GM10847 (cell line): ENCODE data around the gene EFNA2.

ENCODE experiments used
- POLR2A ChIP-seq: IDR thresholded peaks from 2 replicates; pipeline ENCODE4 v1.6.1; 2011; ENCODE audit not compliant: insufficient read length; ENCODE audit errors: extremely low read depth

The EFNA2 gene

DNA sequence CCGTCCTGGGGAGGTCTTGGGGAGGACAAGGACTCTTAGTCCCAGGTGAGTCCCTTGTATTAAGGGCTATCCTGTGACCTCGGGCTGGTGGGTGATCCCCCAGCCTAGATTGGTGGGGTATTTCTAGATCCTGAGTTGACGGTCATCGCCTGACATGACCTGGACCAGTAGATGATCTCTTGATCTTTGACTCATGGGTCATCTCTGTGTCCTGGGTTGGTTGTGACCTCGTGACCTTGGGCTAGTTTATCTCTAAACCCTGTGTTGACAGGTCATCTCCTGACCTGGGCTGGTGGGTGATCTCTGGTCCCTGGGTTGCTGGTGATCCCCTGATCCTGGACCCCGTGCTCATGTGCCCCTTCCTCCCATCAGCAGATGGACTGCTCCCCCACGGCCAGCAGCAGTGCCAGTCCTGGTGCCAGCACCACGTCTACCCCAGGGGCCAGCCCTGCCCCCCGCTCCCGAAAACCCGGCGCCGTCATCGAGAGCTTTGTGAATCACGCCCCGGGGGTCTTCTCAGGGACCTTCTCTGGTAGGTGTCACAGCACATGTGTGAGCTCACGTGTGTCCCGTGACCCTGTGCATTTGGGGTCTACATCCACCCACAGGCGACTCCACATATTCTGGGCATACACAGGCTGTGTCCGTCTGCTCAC lies 31.0 kb upstream of the EFNA2 start:
- no peak for TF ChIP-seq POLR2A

DNA sequence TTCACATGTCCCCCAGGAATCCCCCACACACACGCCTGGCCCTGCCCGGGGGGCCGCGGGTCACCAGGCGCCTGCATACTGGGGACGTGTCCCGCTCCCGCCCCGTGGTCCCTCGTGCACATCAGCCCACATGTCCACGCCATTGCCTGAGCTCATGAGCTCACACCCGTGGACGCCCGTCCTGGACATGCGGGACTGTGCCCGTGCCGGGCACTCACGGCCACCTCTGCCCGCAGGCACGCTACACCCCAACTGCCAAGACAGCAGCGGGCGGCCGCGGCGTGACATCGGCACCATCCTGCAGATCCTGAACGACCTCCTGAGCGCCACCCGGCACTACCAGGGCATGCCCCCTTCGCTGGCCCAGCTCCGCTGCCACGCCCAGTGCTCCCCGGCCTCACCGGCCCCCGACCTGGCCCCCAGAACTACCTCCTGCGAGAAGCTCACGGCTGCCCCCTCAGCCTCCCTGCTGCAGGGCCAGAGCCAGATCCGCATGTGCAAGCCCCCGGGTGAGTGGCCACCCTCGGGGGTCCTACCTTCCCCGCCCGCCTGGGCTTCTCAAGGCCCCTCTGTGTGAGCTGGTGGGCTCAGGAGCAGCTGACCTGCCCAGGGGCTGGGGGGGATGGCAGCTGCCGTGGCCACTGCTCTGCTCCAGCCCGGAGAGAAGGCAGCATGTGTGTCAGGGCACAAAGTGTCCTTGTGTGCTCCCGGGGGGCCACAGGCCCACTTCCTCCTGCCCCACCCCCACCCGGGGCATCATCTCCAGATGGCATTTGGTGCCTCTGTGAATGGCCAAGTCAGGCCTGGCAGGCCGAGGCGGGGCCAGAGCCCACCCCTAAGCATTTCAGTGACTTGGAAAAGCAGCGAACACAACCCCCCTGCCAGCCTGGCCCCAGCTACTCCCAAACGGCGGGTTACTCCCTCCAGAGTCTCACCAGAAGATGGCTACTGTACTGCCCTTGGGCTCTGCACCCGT lies 30.2 kb upstream of the EFNA2 start:
- TF ChIP-seq POLR2A = no peak

DNA sequence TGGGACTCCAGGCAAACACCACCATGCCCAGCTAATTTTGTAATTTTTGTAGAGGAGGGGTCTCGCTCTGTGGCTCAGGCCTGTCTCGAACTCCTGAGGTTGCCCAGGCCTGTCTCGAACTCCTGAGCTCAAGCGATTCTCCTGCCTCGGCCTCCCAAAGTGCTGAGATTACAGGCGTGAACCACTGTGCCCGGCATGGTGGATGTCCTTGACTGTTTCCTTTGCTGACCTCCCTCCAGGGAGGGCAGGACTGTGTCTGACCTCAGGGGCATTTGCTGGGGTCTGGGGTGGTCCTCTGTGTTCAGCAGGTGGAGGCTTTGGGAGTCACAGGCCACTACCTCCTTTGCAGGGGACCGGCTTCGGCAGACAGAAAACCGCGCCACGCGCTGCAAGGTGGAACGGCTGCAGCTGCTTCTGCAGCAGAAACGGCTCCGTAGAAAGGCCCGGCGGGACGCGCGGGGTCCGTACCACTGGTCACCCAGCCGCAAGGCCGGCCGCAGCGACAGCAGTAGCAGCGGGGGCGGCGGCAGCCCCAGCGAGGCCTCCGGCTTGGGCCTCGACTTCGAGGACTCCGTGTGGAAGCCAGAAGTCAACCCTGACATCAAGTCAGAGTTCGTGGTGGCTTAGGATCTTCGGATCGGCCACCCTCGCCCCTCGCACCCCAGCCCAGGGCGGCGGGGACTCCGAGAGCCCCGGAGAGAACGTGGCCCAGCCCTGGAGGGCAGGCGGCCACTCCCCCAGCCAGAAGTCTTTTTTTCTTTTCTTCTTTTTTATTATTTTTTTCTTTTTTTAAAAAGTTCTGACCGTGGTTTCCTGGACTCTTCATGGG lies 28.8 kb upstream of the EFNA2 start:
- no peak for TF ChIP-seq POLR2A

DNA sequence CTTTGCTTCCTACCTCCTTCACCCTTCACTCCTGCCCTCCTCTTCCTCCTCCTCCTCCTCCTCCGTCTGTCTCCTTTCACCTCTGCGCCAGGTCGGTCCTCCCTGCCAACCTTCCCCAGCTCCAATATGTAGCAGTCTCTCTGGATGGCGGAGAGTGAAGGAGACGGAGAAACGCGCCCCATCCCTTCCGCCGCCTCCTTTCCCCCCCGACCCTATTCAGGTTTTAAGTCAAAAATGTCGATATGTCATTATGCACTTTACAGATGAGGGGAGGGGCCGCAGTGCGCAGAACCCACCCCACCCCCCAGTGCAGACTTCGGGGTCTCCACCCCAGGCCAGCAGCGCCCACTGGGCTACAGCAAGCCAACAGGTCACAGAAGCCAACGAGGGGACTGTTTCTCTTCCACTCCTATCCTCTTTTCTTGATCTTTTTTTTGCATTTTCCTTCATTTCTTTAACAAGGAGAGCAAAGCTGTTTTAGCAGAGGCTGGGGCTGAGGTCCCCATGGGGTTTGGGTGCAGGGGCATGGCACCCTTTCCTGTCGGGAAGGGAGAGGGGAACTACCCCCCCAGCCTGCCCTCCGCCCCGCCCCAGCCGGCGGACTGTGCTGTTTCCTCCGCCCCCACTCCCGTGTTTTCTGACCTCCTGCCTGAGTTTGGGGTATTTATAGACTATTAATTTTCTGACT lies 28.1 kb upstream of the EFNA2 start:
- TF ChIP-seq POLR2A = no peak

DNA sequence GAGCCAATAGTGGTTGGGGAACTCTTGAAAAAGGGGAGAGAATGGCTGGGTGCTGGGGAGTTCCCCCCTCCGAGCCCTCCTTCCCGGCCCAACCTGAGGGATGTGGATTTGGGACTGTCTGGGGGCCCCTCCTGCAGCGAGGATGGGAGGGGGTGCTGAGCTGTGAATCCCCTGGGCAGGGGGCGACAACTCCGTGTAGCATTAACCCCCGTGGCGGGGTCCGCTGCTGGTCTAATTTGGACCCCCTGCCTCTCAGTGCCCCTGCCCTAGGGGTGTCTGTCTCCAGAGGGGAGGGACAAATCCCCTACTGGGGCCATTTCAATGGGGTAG lies 27.5 kb upstream of the EFNA2 start:
- no peak for TF ChIP-seq POLR2A

DNA sequence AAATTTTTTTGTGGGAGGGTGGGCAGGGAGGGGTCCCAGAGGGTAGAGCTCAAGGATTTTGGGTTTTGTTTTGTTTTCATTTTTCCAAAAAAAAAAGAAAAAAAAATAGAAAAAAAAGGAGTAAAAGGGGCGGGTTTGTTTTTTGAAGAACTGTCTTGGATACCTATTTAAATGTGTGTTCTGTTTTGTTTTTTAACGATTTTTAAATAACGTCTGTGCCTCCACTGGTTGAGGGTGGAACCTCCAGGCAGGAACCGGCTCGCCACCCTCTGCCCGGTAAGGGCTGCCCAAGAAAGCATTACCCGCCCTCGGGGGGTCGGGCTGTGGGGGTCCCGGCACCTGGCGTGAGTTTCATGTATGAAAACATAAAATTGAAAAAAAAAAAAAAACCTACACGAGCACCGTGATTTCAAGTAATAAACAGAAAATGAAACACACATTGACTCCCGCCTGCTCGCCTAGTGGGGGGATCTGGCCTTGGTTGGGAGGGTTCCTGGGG lies 26.9 kb upstream of the EFNA2 start:
- no peak for TF ChIP-seq POLR2A

DNA sequence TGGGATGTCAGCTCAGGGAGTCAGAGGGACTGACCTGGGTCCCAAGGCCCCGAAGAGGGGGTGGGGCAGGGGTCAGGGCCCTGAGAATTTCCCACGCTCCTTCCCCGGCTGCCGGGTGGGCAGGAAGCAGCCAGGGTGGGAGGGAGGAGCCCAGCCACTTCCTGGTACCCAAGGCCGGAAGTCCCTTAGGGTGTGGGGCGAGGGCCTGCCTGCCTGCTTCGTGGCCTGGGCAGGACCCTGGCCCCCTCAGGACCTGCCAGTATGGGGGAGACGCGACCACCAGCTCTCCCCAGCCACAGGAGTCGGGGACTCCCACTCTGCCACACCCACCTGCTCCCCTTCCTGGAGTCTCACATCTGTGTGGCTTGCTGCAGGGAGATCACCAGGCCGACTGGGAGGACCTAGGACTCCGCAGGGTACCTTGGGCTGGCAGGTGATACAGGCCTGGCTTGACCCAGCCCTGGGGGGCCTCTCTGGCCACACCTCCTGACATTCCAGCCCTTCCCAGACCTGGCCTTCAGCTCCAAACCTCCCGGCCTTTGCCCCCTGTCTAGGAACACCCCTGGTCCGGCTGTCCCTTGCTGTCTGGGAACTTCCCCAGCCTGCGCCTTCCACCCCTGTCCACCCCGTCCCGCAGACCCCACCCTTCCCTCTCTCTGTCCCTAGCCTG lies 26.3 kb upstream of the EFNA2 start:
- TF ChIP-seq POLR2A = peak; percentile 75

DNA sequence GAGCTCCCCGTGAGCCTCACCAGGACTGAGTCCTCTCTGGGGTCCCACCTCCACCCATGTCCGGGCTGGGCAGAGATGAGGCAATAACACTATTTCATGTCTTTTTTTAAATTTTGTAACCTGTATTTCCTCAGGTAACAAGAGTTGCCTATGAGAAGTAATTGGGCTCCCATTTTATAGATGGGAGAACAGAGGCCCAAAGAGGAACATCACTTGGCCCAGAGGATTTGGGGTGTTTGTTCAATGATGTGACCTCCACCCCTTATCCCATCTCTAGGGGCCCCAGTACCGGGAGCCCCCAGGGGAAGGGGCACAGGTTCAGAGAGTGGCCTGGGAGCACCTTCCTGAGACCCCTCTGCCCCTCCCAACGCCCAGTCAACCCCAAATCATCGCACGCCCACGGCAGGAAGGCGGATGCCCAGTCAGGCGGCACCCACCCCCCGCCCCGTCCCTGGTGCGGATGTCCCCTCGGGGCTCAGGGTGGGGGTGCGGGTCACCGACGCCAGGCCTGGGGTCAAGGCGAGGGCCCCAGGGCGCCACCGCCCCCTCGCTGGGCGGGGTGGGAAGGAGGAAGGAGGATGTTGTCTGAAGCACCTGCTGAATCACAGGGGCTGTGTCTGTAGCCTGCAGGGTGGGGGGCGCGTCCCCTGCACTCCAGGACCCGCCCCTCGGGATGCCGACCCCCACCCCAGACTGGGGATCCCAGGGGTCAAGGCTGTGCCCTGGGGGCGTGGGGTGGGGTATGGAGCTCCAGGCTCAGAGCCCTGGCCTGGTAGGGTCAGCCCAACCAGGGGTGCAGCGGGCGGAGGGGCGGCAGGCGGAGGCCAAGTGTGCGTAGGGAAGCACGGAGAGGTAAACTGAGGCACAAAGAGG lies 25.6 kb upstream of the EFNA2 start:
- no peak for TF ChIP-seq POLR2A

DNA sequence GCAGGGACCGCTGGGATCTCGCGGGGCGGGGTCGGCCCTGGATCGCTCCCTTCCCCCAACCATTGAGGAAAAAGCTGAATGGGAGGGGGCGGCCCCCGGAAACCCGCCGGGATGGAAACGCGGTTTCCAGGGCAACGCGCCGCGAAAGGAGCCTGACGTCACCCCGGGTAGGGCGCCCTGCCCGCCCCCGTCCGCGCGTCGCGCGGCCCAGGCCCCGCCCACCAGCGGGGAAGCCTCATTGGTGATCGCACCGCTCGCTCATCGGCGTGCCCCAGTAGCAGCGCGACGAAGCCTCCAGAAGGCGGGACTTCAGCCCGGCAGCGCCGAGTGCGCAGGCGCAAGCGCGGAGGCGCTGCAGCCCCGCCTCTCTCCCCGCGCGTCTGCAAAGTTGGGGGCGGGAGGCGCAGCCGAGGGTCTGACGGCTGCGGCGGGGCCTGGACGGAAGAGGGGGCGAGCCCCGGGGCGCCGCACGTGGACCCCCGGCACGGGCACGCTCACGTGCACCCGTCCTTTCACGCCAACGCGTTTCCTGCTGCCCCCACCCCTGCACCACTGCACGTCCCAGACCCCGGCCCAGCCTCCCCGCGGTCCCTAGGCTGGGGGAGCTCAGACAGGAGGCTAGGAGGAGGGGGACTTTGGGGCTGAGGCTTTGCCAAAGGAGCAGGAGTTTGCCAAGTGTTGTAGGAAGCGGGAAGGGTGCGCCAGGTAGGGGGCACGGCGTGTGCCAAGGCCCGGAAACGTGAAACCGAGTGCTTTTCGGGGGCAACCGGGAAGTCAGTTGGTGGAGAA lies 24.7 kb upstream of the EFNA2 start:
- TF ChIP-seq POLR2A = no peak

DNA sequence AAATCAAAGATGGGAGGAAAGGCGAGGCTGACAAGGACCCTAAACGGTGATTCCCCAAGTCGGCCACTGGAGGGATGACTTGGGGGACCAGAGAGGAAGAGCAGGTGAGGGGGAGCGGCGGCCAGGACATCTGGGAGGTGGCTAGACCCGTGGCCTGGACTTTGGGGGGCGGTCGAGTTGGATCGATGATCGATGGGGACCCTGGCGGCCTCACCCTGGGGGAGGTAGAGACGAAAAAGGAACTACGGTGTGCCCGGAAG lies 24.2 kb upstream of the EFNA2 start:
- TF ChIP-seq POLR2A = no peak

DNA sequence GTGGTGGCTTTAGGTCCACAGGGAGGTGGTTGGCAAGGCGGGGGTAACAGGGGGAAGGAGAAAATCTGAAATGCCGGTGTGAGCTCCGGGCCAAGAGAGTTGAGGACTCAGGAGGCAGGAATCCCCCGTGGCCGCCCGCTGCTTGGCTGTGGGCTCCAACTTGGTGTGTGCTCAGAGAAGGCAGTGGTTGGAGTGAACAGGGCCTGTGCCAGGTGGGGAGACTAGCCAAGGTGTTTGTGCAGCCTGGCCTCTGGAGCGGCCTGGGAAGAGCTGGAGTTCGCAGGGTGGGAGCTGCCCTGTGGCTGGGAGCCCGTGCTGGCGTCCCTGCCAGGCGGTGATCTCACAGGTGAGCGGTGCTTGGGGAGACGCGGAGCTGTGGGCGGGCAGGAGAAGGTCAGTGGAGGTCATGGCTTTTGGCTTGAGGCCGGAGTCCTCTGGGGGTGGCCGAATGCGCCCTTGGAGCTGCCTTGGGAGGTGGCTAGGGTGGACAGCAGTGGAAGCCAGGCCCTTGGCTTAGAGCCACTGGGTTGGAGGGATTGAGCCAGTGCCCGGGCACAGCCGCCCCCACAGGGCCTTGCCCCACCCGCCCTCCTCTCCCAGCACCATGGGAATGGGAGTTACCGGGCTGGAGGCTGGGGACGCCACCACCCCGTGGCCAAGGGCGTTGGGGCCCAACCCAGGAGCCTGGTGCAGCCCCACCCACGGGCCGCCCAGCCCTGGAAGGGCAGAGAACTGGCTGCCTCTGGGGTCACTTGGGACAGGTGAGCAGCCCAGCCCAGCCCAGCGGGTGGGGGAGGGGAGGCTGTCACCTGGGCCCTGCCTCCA lies 23.7 kb upstream of the EFNA2 start:
- TF ChIP-seq POLR2A = no peak

DNA sequence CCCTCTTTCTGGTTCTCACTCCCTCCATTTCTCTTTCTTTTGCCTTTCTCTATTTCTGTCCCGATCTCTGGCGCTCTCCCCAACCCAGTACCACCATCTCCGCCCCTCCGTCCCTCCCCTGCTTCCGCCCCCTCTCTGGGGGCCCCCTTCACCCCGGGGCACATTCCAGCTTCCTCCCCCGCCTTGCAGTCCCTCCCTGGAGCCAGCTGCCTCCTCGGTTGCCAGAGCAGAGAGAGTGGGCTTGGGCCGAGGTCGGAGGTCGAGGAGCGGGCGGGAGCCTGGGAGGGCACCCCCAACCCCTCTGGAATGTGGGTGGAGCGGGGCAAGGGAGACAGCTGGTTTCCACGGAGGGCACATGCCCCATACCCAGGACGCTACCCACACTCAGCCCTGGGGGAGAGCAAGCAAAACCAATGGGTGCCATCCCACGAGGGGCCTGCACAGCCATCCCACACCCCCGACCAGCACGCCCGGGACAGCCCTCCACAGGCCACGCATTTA lies 23.0 kb upstream of the EFNA2 start:
- no peak for TF ChIP-seq POLR2A

DNA sequence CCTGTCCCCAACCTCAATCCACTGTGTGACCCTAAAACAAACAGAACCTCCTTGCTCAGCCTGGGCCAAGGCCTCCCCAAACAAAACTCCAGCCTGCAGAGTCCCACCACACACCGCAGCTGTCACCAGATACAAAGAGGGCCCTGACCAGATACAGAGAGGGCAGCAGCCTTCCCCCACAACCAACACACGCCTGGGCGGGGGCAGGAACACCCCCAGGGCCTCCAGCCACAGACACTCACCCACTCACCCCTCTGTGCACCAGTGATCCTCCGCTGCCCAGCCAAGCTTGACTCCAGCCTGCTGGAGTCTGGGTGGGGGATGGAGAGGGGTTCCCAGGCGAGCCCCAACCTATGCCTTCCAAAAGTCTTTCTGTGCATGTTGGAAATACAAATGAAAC lies 22.5 kb upstream of the EFNA2 start:
- TF ChIP-seq POLR2A = no peak
